ENCODE measurements around the gene DKK2. TPM values are rescaled to one million over a fixed set of nuclear protein-coding genes. Genes with fewer than 3 reads are reported as not detected.
"Not testable (repeated sequence)": the region's sequence is repeated elsewhere in the genome, so short reads cannot be mapped to it uniquely, and the experiment has no call there.

The DKK2 gene
- polyA plus RNA-seq, 1 donor: 15.9 TPM

- no peak for DNase-seq (ENCODE audit: low read depth)
Measured at GRCh38 chr4:106909486-106910188, 126.5 kb downstream of the DKK2 start.

- not testable (repeated sequence) for DNase-seq (ENCODE audit: low read depth)
Measured at GRCh38 chr4:106908049-106908448, 128.1 kb downstream of the DKK2 start.

DNA sequence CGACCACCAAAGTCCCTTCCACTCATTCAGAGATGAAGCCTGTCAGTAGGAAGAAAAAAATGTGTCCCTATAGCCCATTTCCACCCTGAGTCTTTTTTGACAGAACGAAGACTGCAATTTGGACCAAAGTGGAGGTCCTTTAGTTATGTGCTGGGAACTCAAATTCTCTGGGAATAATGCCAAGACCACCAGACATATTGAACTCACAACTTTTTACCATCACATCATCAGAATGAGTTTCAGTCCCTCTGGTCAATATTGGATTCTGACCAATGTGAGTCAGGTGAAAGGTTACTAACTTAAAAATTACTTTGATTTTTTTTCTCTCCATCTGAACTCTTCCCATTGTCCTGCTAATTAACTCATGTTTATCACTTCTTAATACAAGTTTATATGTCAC lies 128.9 kb downstream of the DKK2 start:
- no peak for DNase-seq (ENCODE audit: low read depth)

DNA sequence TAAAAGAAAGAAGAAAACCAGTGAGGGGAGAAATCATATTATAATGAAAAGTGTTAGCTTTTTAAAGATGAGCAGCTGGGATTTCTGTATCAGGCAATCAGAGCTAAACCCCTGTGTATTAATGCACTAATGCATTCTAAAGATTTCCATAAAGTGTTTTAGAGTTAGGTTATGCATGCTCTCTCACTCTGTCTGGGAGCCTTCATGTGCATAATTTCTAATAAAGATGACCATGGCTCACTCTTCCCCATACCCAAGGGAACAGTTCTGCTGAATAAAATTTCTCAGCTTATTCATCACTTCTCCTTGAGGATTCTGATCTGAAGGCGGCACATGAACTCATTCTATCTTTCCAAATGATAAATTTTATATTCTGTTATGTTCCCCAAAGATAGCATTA lies 129.4 kb downstream of the DKK2 start:
- DNase-seq (ENCODE audit: low read depth): no peak

GRCh38 chr4:106898621-106899230 lies 137.4 kb downstream of the DKK2 start:
- DNase-seq (ENCODE audit: low read depth): peak; percentile 28

- no peak for DNase-seq (ENCODE audit: low read depth)
Measured at GRCh38 chr4:106893903-106894302, 142.2 kb downstream of the DKK2 start.

DNA sequence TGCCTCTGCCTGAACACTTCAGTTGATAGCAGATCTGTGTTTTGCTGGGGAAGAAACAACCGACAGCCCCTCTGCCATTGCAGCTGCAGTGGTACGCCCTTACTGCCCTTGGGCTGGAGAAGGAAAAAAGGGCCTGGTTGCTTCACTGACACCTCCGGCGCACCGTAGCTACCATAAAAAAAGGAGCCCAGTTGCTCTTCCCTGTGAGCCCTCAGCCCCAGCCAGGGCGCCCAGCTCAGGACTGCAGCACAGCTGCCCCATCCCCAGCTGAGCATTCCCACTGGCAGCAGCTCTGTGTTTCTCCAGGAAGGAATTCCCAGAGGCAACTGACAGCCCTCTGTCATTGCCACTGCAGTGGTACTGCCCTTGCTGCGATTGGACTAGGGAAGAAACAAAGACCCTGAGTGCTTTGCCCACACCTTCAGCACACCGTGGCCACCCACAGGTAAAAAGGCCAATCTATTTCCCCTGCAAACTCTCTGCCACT lies 142.7 kb downstream of the DKK2 start:
- no peak for DNase-seq (ENCODE audit: low read depth)

DNA sequence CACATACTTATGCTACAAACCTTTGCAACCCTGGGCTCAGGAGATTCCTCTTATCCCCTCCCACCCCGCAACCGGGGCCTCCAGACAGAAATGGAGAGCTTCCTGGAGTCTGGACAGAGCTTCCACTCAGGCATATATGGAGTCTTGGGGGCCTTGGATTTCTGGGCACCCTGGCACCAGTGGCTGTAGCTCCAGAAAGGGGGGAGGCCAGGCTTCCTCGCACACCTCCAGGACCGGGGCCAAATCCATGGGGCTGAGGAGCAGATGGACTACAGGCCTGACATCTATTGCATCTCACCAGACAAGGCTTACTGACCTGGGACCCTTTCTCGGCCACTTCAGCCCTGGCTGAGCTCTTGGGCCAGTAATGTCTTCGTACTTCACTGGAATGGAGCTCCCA lies 143.3 kb downstream of the DKK2 start:
- no peak for DNase-seq (ENCODE audit: low read depth)

DNA sequence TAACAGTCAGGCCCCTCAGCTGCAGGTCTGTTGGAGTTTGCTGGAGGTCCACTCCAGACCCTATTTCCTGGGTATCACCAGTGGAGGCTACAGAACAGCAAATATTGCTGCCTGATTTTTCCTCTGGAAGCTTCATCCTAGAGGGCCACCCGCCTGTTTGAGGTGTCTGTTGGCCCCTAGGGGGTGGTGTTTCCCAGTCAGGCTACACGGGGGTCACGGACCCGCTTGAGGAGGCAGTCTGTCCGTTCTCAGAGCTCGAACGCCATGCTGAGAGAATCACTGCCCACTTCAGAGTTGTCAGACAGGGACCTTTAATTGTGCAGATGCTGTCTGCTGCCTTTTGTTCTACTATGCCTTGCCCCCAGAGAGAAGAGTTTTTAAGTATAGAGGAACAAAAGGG lies 160.8 kb downstream of the DKK2 start:
- DNase-seq (ENCODE audit: low read depth): no peak

Data from forelimb muscle (tissue), 1 donor.